Daoy (cell line): ENCODE measurements around the gene TES. TPM values are rescaled to one million over a fixed set of nuclear protein-coding genes. Genes with fewer than 3 reads are reported as not detected.

Experiments
- DNase-seq: peaks from one replicate; pipeline ENCODE4 v3.0.0-alpha.2; 2015; ENCODE audit warnings: low read depth
- total RNA-seq: library from RNA; depleted of rRNA; stranded (reverse); fragments of >200 nt; shearing (Covaris generic); gene quantifications from 2 replicates; pipeline ENCODE4 v1.2.3, GENCODE V29; 2014

The TES gene
- total RNA-seq, 1 experiment from 2014 or later, result 7.6 TPM

DNA sequence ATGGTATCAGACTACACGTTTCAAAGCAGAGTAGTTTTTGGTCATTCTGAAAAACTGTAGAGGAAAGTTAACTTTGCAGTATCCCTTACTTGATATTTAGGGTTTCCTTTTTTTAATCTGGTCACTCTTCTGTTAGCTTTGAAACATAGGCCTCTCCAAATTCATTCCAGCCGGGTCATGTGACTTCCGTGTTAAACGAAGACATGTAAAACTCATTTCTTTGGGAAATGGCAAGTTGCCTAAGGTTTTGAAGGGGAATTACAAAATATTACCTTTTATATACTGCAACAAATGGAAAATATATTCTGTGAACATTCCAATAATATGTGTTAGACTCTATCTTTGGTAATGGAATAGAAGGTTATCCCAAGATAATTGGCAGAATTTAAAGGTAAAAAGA lies 9.5 kb downstream of the TES start:
- no peak for DNase-seq

DNA sequence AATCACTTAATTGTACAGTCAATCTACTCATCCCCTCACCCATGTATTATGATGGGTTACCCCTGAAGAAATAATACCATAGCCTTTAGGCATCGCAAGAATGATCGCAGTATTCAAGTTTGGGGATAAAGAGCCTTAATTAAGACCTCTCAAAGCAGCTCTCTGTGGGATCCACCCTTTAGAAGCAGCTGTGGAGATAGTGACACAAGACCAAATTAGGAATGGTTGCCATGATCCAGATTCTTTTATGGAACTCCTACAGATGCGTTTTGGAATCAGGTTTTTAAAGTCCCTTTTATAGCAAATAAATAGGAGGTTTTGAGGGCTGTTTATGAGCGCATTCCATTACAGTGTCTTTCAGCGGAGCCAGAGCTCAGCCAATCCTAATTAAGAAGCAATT lies 12.2 kb downstream of the TES start:
- DNase-seq, result no peak

DNA sequence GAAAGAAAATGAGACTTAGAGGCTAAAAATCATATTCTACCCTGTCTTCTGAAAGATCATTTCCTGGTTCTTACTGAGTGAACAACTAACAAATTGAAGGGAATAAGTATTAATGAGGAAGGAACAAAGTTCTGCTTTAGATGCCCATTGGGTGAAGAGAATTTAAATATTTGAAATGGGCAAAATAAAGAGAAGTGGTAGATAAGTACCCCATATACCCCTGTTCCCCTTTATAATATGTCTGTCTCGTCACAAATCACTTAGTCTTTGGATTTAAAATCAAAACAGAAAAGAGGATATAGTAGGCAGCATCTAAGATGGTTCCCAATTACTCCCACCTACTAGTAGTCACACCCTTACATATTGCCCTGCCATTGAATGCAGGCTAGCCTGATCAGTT lies 13.2 kb downstream of the TES start:
- DNase-seq, result no peak

GRCh38 chr7:116224492-116225098 lies 14.3 kb downstream of the TES start:
- DNase-seq, result peak; percentile 30

DNA sequence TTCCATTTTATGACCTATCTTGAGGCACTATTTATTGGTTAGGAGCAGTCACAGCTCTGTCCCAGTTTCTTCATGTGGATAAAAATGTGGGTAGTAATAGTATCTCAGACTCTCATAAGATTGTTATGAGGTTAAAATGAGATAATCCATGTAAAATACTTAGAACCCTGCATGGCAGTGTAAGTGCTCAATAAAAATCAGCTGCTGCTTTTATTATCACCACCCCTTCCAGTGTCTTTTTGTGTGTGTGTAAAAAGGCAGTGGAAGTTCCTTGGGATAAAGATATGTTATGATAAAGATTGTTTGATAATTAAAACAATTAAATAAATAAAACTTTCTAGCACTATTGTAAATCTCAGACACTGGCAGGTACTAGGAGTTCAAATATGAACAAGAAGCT lies 15.5 kb downstream of the TES start:
- DNase-seq, result no peak

- no peak for DNase-seq
Observed at GRCh38 chr7:116226664-116227063, 16.3 kb downstream of the TES start.

- DNase-seq, result peak; percentile 85
Observed at GRCh38 chr7:116227678-116228239, 17.4 kb downstream of the TES start.

GRCh38 chr7:116228241-116228640 lies 17.9 kb downstream of the TES start:
- DNase-seq, result no peak

- no peak for DNase-seq
Observed at GRCh38 chr7:116229366-116229765, 19.0 kb downstream of the TES start.

GRCh38 chr7:116230191-116231005 lies 20.1 kb downstream of the TES start:
- no peak for DNase-seq

GRCh38 chr7:116231543-116231942 lies 21.2 kb downstream of the TES start:
- no peak for DNase-seq

DNA sequence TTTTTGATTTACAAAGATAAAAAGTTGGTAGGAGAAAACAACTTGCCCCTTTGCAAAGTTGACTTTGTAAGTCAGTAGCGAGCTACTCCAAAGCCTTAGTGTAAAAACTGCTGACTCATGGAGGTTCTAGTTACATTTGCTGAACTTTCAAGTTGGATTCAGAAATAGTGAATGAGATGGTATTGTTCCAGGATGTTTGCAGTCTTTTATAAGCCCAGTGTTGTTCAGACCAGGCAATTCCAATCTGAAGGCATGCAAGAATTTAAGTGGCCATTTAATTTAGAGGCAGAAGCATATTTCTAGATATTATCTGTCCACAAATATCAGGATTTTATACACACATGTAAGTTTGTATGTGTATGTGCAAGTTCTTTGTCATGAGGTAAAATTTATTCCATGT lies 21.6 kb downstream of the TES start:
- DNase-seq, result no peak

- no peak for DNase-seq
Observed at GRCh38 chr7:116232350-116232749, 22.0 kb downstream of the TES start.

GRCh38 chr7:116232920-116233319 lies 22.6 kb downstream of the TES start:
- no peak for DNase-seq

GRCh38 chr7:116234517-116235200 lies 24.3 kb downstream of the TES start:
- DNase-seq, result no peak

DNA sequence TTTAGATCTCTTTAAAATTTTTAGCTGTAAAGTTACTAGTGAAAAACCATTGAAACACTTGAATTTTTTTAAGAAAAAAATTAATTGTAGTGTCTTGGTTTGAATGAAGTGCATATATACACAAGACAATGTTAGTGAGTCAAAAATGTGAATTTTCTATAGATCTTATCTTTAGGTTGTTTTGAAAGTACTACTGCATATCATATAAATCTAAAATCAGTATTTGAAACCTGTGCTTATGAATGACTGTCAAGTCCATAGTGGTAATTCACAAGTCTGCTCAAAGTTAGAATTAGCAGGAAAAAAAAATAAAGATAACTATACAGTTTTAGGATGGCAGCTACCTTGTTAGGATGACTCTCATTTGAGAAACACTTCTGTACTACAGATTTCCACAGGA lies 25.0 kb downstream of the TES start:
- DNase-seq, result no peak

DNA sequence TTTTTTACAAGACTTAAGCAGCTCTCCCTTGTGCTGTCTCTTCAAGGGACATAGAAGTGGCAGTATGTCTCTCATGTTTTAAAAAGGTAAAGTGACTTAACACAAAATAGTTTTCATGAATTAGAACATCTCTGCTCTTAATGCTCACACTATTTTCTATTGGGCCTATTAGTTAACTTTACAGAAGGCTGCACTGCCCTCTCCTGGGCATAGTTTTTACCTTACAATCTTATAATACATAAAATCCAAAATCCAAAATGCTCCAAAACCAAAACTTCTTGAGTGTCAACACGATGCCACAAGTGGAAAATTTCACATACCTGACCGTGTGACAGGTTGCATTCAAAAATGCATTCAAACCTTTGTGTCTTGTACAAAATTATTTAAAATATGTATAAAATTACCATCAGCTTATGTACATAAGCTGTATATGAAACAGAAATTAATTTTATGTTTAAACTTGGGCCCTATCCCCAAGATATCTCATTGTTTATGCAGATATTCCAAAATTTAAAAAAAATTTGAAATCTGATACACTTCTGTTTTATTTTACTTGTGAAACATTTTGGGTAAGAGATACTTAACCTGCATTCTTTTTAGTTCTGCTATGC lies 25.8 kb downstream of the TES start:
- peak; percentile 71 for DNase-seq

GRCh38 chr7:116239020-116239419 lies 28.7 kb downstream of the TES start:
- DNase-seq, result no peak

DNA sequence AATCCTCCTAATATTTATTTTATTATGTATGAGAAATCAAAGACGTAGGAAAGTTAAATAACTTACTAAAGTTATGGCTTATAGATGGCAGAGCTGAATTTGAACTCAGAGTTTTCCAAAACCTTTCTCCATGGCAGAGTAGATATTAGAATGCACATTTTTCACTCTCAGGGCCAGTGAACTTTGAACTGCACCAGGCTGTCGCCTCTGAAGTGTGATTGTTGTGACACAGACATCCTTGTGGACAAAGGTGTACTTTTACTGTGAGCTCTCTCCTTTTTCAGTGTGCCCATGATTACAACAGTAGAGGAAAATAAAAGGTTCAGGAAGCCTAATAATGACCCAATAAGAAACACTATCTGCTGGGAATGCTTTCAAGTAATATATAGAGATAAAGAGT lies 29.1 kb downstream of the TES start:
- DNase-seq, result no peak

GRCh38 chr7:116240024-116240668 lies 29.8 kb downstream of the TES start:
- no peak for DNase-seq

- no peak for DNase-seq
Observed at GRCh38 chr7:116241291-116241690, 31.0 kb downstream of the TES start.

GRCh38 chr7:116242178-116242577 lies 31.8 kb downstream of the TES start:
- DNase-seq, result no peak
